ENCODE data around the gene EMILIN3.

- no peak for TF ChIP-seq KDM1A (IDR thresholded peaks at IDR 0.05; ENCODE audit: low read depth)
- no peak for TF ChIP-seq ZSCAN20 (CRISPR knock-in tag; IDR thresholded peaks at IDR 0.05)
- TF ChIP-seq RFX5 (IDR thresholded peaks at IDR 0.05): no peak
- no peak for TF ChIP-seq CHD4 (IDR thresholded peaks at IDR 0.05; ENCODE audit: borderline replicate concordance)
- no peak for TF ChIP-seq HOXB13 (CRISPR knock-in tag; IDR thresholded peaks at IDR 0.05; ENCODE audit: low read depth)
- no peak for TF ChIP-seq SMC3 (IDR thresholded peaks at IDR 0.05)
- no peak for TF ChIP-seq CTCF (IDR thresholded peaks at IDR 0.05)
These were observed 20.9 kb downstream of the EMILIN3 start for GRCh38 chr20:41345729-41346067.
